GM19324 (cell line): ENCODE results near the gene YKT6.
"Not testable (repeated sequence)": the region's sequence is repeated elsewhere in the genome, so short reads cannot be mapped to it uniquely, and the experiment has no call there.

ENCODE experiments used
- ATAC-seq: cut with Tn5 transposase; IDR thresholded peaks from one replicate; pipeline ENCODE4 v1.9.1; 2021; ENCODE audit warnings: mild to moderate bottlenecking, moderate library complexity; ENCODE audit not compliant: unreplicated experiment, low FRiP score

YKT6 gene

DNA sequence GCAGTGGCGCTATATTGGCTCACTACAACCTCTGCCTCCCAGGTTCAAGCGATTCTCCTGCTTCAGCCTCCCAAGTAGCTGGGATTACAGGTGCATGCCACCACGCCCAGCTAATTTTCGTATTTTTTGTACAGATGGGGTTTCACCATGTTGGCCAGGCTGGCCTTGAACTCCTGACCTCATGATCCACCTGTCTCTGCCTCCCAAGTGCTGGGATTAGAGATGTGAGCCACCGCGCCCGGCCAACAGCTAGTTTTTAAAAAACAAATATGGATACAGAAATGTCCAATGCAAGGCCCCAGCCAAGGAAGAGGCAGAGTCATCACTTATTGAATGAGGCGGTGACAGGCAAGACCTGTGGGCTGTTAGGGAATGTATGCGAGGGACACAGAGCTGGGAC lies 28.9 kb upstream of the YKT6 start:
- not testable (repeated sequence) for ATAC-seq

DNA sequence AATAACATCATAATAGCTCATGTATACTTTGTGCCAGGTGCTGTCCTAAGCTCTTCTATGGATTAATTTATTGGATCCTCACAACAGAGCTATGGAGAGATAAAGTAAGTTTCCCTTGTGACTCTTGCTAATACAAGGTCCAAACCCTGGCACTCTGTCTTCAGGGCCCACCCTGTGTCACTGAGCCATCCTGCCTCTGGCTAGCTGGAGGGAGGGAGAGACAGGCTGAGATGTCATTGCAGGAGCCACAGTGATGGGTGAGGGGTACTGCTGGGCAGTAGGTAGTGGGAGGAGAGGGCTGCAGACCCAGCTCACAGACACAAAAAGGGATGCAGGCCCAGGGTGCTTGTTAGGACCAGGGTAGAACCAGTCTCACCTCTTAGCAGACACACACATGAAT lies 28.4 kb upstream of the YKT6 start:
- no peak for ATAC-seq

- no peak for ATAC-seq
Observed at GRCh38 chr7:44172803-44173424, 27.9 kb upstream of the YKT6 start.

DNA sequence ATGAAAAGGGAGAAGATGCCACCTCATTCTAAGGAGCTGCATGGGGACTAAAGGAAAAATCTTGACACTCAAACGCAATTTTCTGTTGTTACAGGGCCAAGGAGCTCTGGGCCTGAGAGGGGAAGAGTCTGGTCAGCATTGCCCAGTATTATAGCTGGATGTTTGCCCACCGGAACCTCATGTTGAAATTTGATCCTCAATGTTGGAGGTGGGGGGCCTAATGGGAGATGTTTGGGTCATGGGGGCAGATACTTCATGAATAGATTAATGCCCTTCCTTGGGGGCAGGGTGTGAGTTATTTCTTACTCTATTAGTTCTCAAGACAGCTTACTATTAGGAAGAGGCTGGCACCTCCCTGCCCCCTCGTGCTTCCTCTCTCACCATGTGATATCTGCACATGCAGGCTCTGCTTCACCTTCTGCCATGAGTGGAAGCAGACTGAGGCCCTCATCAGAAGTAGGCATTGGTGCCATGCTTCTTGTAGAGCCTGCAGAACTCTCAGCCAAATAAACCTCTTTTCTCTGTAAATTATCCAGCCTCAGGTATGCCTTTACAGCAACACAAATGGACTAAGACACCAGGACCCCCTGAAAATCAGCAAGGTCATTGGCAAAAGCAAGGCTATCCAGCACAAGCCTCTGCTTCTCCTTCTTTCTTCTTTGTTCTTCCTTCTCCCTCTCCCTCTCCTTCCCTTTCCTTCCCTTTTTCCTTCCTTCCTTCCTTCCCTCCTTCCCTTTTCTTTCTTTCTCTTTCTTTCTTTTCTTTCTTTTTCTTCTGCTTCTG lies 26.7 kb upstream of the YKT6 start:
- ATAC-seq: no peak

DNA sequence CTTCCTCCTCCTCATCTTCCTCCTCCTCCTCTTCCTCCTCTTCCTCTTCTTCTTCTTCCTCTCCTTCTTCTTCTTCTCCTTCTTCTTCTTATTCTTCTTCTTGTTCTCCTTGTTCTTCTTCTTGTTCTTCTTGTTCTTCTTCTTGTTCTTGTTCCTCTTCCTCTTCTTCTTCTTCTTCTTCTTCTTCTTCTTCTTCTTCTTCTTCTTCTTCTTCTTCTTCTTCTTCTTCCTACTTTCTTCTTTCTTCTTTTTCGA lies 26.2 kb upstream of the YKT6 start:
- not testable (repeated sequence) for ATAC-seq

DNA sequence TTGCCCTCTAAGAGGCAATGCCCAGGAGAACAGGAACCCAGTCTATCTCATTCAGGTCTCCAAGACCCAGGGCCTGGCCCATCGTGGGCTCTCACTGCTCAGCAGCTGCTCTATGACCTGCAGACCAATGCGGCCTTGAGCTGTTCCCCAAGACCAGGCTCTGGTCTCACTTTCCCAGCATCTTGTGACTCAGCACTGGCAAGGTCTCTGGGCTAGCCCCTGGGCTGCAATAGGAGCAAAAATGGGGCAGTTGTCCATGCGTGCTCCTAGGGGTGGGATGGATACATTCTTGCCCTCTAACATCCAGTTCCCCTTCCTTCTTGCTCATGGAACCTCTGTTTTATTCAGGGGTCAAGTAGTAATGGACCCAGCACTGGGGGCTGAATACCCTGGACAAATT lies 25.0 kb upstream of the YKT6 start:
- no peak for ATAC-seq

- ATAC-seq: no peak
Observed at GRCh38 chr7:44176486-44176885, 24.3 kb upstream of the YKT6 start.

- no peak for ATAC-seq
Observed at GRCh38 chr7:44177570-44178131, 23.1 kb upstream of the YKT6 start.

- no peak for ATAC-seq
Observed at GRCh38 chr7:44180631-44181030, 20.1 kb upstream of the YKT6 start.

DNA sequence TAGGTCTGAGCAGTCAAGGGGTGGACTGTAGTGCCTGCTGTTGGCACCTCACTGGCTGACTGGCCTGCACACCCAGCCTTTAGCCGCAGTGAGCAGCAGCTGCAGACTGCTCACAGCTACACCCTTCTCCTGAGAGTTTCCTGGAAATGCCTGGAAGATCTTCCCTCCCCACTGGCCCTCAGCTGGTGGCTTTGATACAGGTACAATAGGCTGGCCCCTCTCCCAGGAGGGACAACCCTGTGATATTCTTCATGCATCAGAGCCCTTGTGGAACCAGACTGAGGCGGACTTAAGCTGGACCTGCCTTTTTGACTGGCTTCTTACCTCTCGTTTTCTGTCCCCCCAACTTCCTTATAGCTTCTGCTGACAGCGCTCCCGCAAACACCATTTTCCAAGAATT lies 18.0 kb upstream of the YKT6 start:
- ATAC-seq: no peak

DNA sequence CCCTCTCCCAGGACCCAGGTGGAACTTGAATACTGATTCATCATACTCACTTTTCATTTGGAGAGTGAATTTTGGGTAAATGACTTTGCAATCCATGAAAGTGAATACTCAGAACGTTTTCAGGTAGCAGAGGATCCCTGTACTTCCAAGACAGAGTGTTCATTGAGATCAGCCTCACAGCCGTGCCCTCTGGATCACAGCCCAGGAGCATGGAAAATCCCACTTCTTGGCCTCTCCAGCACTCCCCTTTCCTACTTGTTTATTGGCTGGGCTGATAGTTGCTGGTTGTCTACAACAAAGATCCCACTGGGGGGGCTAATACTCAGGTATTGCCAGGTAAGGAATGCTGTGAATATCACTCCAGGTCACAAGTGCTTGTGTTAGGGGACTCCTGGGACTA lies 17.4 kb upstream of the YKT6 start:
- no peak for ATAC-seq

DNA sequence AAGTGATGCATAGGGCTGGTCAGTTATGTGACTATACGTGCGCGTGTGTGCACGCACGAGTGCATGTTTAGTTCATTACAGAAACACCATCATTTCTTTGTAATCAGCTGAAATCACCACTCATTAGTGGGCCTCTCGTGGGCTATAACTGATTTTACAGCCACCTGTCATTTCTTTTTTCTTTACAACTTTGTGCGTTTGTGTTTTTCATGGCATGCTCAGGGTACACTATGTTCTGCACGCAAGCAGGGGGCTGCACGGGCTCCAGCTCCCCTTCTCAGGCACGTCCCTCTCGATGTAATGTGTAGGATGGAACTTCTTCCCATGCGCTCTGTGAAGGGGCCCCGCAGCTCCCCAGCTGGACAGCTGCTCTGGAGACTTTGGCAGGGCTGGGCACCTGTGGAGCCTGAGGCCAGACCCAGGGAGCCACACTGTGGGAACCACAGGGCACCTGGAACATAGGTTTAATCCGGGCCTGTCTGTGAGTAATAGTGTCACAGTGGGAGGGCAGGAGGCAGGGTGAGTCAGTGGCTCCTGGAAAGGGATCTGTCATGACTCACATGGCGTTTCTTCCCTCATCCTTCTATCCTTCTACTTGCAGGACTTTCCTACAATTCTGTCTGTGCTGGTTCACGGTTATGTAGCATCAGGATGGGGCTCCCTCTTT lies 16.4 kb upstream of the YKT6 start:
- no peak for ATAC-seq

DNA sequence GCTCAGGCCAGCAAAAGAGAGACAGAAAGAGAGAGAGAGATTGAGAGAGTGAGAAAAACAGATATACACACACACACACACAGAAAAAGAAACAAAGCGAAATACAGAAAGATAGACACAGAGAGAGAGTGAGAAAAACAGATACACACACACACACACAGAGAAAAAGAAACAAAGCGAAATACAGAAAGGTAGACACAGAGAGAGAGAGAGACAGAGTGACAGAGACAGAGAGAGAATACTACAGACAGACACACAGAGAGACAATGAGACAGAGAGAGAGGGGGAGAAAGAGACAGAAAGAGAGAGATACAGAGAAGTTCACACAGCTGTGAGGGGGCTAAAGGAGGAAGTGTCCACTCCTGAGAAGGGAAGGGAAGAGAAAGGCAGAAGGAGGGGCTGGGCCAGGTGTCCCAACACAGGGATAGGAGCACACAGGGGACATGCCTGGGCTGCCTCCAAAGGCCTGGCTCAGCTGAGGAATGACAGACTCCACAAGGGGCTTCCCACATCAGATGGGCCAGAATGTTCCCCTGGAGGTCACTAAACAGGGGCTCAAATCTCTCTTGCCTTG lies 15.8 kb upstream of the YKT6 start:
- no peak for ATAC-seq

- no peak for ATAC-seq
Observed at GRCh38 chr7:44185729-44186128, 15.0 kb upstream of the YKT6 start.

DNA sequence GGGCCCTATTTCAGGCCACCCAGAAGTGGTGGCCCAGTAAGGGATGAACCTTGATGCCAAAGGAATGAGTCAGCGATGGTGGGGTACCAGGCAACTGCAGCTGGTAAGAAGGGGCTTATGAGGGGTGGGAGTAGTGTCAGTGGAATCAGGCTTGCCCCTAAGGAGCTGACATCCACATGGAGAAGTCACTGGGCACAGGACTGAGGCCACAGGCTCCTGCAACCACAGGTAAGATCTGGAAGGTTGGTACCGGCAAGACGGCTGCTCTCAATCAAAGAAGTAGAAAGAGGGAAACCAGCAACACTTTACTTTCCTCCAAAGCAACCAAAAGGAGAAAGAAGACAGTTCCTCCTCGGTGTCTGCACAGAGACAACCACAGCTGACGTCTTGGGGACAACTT lies 14.0 kb upstream of the YKT6 start:
- no peak for ATAC-seq

- ATAC-seq: no peak
Observed at GRCh38 chr7:44187636-44188416, 13.0 kb upstream of the YKT6 start.

GRCh38 chr7:44188480-44189225 lies 12.1 kb upstream of the YKT6 start:
- no peak for ATAC-seq

- no peak for ATAC-seq
Observed at GRCh38 chr7:44189286-44189992, 11.3 kb upstream of the YKT6 start, which contains the start of gene GCK. GCK (minus strand) TSS chr7:44189439; CDS start chr7:44188953, 486 bp downstream.
